GDM1 (cell line): Measurements from ENCODE around the gene STIL.
A peak's percentile ranks its signal among the peaks of the same experiment; 100 is the strongest.

Source experiments
- DNase-seq: peaks from one replicate; lab custom pipeline; 2025; lab: John Stamatoyannopoulos, UW

STIL gene

DNA sequence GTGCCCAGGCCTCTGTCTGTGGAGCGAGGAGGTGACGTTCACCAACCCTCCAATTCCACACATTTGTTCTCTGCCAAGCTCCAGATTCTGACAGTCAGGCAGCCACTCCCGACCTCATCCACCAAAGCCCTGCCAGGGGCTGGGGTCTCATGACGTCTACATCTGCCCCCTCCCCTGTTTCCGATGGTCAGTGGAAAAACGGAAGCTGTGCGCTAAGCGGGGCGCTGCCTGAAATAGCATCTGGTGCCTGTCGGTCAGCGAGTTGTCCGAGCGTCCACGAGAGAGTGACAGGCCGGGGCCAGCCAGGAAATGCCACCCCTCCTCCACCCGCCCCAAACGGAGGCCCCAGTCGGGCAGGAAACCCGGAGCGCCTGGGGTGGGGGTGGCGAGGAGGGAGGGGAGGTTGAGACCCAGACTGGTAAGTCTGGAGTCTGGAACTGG lies 78.7 kb downstream of the STIL start:
- DNase-seq, result peak; percentile 66

DNA sequence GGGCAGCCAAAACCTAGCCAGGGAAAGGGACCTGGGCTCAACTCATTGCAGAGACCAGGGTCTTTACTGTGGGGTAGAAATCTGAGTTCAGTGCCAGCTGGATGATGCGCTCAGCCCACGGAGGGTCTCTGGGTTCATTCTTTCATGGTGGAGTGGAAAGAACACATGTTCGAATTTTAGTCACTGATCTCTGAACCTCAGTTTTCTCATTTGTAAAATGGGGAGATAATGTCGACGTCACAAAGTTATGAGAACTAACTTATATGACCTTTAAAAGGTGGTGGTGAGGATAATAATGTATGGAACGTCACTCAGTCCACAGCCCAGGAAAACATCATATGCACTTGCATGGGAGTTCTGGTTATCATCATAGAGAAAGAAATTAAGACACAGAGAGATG lies 80.8 kb downstream of the STIL start:
- no peak for DNase-seq

DNA sequence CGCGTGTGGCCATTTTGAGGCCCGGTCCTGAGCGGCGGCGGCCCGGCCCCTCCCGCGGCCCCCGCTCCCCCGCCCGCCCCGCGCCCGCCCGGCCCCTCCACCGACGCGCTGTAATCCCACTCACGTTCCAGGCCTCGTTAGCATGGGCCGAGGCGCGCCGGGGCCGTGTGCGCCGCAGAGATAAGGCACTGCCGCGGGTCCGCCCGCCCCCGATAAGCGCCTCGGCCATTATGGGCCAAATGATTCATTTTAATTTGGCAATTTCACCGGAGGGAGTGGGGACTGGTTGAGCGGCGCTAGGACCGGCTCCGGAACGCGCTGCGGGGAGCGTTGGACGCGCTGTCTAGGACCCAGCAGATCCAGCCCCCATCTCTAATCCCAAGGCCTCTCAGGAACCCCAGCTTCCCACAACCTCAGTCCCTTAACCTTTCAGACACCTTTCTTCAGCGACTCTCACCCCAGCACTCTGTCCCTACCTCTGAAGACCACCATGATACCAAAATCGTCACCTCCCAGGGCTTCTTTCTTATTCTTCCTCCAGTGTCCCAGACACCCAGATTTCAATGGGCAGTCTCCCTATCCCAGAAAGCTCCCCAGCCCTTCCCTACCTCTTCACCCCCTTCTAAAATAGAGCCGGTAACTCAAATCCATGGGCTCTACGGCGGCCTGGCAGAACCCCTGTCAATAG lies 81.6 kb downstream of the STIL start, which contains the start of gene TAL1:
TSS of gene TAL1 (minus strand) at position 39 of the 688 bp plus-strand sequence. CDS start 6,337 bp downstream, outside the sequence.
- DNase-seq, result peak; percentile 83

DNA sequence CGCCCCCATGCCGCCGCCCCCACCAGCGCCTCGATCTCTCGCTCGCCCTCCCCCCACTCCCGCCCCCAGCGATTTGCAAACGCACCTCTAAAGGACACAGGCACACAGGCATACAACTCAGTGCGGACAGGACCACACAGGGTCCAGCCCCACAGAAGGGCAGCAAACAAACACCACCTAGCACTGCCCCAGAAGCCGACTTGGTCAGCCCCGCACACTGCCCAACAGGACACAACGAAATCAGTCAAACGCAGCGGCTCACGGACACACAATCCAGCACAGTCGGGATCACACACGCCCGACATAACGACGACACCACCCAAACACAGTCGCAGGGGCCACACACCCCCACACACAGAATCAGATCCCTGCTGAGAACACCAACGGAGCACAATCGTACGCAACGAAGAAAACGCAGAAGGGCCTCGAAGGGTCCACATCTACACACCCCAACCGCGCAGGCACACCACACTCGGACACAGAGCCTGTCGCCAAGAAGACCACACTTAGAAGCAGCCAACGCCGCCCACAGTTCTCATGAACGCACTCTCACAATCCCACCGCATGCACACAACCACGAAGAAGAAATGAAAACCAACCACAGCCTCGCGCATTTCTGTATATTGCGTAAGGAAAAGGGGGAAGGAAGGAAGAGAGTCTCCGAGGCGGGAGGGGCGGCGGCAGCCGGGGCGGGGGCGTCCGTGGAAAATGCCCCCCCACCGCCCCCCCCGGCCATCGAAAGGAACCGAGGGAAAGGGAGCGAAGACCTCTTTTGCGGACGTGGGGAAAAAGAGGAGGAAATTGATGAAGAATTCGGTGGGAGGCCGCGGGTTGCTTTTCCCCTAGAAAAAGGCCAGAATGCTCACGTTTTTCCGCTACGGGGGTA lies 82.4 kb downstream of the STIL start:
- peak; percentile 82 for DNase-seq

DNA sequence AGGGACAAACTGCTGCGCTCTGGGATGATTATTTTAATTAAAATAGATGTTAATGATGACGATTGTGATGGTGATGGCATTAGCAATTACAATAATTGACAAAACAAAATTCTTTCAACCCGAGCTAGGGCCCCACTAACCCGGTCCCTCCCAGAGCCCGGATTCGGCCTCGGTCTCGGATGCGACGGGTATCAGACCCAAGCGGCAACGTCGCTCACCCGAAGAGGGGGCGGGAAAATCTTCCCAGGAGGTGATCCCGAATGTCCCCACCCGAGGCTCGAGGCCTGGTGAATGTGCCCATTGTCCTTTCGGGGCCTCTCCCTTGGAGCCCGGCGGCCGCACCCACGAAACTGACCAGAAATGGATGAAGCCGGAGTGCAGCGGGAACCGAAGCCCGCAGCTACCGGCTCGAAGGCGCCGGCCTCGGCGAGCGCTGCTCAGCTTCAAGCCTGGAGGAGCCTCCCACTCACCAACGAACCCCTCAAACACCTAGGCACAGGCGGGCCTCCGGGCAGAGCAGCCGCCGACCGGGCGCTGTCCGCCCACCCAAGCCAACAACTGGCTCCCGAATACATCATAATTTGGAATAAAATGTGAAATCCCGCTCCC lies 83.2 kb downstream of the STIL start:
- DNase-seq, result no peak

DNA sequence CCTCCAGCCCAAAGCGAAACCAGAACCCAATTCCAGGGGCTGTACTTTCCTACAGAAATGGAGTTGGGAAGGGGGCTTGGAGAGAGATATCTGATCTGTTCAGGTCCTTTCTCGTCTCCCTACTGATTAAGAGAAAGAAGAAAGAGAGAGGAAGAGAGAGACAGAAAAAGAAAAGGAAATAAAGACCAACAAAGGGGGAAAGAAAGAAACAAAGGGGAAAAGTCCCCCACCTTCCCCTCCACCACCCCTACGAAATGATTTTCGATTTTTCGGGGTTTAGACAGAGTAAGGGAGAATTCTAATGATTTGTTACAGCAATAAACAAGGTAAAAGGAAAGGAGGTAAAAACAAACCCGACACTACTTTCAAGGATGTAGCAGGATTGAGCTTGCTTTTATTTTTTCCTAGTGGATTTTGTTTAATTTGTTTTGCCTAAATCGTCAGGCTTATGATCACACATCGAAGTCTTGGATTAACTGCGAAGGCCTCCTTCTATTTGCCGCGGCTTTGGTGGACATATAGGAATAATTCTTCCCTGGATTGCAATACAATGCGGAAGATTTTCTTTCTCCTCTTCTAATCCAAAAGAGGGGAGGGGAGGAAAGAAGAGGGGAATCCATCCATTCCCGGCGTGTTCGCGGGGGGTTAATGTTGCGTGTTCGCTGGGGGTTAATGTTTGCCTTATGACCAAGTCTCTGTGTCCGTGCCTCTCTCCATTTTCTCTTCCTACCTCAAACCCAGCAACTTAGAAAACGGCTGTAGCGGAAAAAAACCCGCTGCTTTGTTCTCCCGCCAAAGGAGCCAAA lies 83.9 kb downstream of the STIL start:
- no peak for DNase-seq

DNA sequence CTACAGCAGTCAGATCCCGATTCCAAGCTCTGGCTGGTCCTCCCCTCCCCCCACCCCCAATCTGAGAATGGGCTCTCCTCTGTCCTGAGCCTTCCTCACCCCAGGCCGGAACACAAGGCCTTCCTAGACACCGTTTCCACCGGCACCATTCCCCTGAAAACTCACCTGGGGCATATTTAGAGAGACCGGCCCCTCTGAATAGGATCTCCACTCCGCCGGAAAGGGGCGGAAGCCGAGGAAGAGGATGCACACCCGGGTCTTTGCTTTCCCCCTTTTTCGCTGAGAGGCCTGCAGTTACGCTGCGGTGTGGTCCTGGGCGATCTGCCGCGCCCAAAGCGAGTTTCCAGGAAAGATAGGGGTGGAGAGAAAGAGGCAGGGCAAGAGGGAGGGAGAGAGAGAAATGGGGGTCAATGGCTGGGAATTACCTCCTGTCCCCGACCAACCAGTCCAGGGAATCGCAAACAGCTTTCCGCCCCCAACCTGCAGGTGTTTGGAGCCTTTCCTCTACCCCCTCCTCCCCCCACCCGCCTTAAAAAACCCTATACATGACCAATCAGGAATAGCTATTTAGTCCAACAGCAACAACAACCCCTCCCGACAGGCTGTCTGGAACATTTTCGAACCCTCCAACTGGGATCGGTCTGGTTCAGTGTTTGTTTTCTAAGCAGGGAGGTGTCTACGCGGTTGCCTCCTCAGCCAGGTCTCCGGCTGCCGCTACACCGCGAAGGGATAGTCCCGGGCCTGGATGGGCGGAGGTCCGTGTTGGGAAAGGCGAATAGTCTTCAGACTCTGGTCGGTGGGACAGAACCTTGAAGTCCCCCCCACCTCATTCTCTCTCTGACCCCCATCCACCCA lies 84.7 kb downstream of the STIL start:
- DNase-seq, result no peak

DNA sequence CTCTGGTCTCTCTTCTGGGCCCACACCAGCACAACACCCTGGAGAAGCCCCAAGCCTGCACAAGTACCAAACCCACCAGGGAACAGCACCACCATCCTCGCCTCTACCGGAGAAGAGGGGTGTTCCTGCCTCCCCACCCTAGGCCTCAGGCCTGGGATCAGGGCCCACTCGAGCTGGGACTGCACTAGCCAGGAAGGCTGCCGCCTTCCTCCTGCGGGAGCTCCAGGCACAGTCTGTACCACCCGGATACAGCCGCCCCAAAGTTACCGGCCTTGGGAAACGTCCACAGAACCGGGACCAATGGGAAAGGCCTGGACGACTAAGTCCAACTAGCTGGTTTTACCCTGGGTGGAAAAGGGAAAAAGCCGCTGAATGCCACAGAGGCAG lies 85.3 kb downstream of the STIL start:
- DNase-seq, result no peak

DNA sequence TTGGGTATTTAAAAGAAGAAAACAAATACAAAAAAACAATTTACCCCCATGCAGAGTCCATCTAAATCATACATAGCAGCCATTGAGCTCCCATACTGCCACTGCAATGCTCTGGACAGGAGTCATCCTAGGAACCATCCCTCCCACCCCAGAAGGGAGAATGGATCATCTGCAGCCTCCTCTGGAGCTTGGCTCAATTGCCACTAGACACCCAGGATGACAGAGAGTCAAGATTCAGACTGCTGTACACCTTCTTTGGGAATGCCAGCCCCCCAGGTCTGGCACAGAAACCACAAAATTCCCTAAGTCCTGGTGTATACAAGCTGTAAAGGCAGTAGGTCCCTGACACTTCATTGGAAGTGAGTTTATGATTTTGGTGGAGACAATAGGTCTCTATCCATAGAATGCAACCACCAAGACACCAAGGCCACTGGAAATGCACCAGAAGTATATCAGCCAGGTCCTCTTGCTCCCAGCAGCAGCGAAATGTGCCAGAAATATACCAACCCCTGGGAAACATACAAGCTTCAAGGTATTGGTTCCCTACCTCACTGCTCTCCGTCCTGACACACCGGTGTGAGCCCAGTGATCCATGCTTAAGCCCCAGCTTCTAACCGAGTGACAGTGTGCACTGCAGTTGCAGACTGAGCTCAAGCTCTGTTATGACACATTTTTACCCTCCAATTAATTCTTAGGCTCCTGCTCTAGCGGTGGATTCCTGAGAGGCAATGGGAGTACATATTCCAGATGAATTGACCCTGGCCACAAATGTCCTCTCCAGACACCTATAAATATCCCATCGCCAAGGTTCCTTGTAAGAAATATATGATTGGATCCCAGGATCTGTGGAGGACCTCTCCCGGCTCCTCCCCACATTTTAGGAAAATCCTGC lies 86.4 kb downstream of the STIL start:
- DNase-seq, result no peak

DNA sequence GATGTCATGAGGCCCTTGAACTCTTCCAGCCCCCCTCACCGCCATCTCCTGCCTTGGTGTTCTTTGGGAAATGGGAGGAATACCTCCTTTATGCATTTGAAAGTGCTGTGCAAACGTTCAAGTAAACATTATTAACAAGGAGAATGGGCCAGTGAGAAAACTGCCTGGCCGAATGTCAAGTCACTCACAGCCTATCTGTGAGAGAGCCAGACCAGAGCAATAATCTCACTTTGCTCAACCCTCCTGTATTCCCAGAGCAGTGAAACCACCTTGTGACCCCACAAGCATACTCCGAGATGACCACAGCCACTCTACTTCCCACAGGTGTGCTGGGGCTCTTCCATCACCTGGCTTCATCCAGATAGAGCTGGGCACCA lies 87.1 kb downstream of the STIL start:
- no peak for DNase-seq

DNA sequence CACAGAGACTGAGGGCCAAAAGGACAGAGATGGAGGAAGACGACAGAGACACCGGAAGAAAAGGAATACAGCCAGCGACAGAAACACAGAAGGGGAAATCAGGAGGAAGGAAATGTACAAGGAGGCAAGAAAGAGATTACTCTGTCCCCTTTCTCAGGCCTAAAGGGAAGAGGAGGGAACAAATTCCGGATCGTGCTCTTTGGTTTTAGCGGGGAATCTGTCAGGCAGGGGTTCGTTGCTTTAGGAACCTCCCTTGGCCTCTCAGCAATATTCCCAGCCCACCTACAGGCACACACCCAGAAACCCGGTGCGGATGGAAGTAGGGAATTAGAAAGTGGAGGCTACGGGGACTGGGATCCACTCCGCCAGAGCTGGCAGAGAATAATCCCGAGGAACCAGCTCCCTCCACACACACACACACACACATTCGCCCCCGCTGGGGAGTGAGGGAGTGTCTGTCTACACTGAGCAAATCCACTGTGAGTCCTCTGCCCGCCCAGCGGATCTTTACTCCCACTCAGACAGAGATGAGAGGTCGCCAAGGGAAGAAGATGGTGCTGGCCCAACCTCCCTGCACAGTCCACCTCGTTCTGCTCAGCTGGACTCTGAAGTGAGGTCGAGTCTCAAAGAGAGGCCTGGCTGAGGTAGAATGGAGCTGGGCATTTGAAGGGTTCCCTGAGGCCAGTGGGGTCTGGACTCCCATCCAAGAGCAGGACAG lies 87.7 kb downstream of the STIL start:
- DNase-seq, result no peak

DNA sequence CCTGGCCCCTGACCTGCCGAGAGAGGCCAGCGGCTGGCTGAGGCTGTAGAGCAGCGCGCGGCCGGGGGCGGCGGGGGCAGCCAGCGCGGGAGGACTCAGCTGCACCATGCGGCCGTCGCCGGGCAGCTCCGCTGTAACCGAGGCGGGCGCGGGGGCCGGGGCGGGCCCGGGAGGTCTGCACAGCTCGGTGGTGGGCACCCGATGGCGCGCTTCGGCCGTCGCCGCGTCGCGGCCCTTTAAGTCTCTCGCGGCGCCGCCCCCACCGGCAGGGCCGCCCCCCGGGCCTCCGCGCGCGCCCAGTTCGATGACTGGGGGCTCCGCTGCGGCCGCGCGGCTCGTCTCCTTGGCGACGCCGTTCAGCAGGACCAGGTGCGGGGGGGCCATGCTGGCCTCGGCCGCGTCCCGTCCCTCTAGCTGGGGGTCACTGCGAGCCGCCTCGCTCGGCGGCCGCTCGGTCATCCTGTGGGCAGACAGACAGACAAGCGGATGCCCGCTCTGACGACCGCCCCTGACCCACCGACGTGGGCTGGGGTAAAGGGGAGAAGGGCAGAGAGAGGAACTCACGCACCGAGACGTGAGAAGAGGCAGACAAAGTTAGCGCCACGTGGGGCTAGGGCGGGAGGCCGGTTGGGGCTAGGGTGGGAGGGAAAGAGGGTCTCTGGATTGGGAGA lies 88.4 kb downstream of the STIL start:
- DNase-seq, result no peak

DNA sequence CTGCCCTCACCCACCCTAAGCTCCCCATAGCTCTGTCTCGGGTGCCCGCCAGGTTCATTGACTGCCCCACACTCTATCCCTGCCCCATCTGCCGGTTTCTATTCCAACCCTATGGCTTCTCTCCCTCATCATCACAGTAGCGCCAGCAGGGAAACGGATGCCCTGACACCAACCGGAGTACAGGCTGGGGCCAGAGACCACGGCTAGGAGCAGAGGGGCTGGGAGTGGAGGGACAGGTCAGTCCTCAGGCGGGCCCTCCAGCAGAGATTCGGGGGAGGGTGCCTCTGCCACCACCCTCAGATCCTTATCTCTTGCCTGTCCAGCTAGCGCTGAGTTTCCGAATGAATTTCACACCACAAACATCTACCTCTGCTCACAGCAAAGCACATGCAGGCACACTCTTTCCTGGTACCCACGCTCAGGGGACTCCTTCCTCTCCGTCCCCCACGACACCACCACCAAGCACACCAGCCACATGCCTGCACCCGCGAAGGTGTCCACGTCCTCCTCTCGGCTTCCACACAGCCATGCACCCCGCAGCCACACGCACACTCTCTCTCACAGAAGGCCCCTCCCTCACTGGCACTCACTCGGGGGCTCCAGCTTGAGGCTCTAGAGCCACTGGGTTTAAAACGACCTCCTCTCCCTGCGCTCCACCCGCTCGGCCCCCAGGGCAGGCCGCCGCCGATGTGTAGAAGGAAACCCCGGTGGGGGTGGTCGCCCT lies 89.1 kb downstream of the STIL start:
- DNase-seq, result no peak

DNA sequence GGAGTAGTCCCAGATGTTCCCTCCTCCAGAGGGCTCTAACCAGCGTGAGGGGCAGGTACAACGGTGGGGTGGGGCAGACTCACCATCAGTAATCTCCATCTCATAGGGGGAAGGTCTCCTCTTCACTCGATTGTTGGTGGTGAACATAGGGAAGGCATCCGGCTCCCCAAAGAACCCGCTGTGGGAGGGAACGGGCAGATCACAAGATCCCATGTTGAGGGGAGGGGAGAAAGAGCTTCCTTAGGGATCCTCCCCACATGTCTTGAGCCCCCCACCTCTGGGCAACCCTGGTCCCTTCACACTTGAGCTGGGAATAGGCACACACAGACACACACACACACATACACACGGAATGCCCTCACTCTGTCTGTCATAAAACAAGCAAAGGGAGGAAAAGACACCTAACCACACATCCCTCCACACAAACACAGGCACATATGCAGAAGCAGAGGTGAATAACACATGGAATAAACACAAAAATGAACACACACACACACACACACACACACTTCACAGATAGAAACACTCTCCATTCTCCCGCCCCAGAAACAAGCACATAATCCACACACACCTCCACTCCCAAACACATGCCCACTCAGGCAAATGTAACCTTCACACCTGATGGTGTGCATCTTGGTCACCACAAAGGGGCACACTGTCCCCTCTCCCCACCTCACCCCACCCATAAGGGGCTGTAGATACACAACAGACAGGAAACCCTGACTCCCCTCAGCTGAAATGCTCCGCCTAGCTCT lies 89.8 kb downstream of the STIL start:
- no peak for DNase-seq

DNA sequence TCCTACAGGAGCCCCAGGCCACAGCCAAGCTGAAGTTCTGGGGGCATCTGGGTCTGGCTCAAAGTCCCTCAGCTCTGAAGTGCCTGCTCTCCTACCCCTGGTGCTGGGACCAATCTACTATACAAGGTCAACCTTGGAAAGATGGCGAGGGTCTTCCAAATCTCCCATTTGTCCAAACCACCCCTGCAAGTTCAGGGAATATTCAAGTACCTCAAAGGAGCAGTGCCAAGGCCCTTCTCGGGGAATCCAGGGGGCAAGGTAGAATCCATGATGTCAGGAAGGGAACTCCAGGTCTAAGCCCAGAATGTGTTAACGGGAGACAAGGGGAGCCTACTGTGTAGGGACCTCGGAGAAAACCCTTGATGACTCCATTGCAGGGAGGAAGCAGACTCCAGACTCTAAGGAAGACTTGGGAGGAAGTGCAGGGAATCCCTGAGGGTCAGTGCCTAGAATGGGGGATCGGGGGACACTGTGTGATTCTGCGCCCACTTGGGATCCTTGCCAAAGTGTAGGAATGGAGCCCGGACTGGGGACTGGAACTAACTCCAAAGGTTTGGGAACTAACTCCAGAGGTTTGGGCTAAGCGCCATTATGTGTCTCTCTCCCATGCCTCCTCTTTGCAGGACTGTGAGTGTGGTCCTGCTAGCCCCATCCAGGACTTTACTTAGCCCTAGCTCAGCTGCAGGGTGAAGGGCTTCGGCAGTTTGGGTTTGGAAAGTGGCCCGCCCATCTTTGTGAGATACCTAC lies 90.6 kb downstream of the STIL start:
- no peak for DNase-seq

DNA sequence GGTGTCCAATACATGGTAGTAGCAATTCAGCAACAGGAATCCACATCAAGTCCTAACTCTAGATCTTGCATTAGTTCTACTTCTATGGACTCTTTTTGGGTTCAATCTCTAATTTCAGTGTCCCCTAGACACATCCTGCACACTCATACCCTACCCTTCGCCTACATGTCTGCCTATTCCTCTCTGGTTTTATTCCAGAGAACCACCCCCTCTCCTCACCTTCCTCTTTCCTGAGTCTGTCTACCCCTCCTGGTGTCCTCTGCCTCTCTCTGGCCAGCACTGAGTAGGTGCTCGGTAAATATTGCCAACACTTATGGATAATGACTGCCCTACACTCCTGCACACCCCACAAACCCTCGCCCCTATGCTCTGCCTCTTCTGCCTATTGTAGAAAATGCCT lies 91.5 kb downstream of the STIL start:
- no peak for DNase-seq
